ENCODE data around the gene STARD13. TPM values are rescaled to one million over a fixed set of nuclear protein-coding genes. Genes with fewer than 3 reads are reported as not detected.

The STARD13 gene
- total and polyA plus RNA-seq, 2 donors (not counting 1 experiment from before 2014, with no cell fraction given) = 0.06 to 0.22 TPM

GRCh38 chr13:33123066-33123859 lies 162.3 kb downstream of the STARD13 start:
- no peaks in the 10 kb centered on the region for H3K36me3 ChIP-seq (replicated peaks in 1 of 2; ENCODE audit: control extremely low read depth in 1 of 2, control insufficient read depth in 1 of 2, extremely low read depth in 1 of 2, insufficient read depth in 2 of 2, low read length in 1 of 2)
- H3K9ac ChIP-seq (ENCODE audit: low read length) = no peak overlapping the region
- ChIA-PET CTCF (no interaction called here), POLR2A (no interaction called here)
- H3K79me2 ChIP-seq (ENCODE audit: control insufficient read depth, insufficient read depth, low read length) = no peaks in the 10 kb centered on the region
- intact Hi-C loops (cut with micrococcal nuclease) = no loop called here
- H3K9me3 ChIP-seq (ENCODE audit: control extremely low read depth in 1 of 3, control insufficient read depth in 2 of 3, insufficient read depth in 1 of 3, low read length in 2 of 3) = no peaks in the 10 kb centered on the region
- no peaks in the 10 kb centered on the region for H3K27me3 Mint-ChIP-seq
- no peak overlapping the region for H2AFZ ChIP-seq (ENCODE audit: insufficient read depth, low read depth, low read length, poor library complexity, severe bottlenecking)
- 96% methylated on average over 4 of the region's 7 CpGs for WGBS (ENCODE audit: insufficient coverage)
- no peaks in the 10 kb centered on the region for H3K4me1 Mint-ChIP-seq
- H3K27ac ChIP-seq (ENCODE audit: low read length in 2 of 2) = no peak overlapping the region
- no peaks in the 10 kb centered on the region for H3K9me3 Mint-ChIP-seq (ENCODE audit: insufficient read depth)
- DNase-seq (no peak), ATAC-seq (ENCODE audit: low read depth) (no peak)
- no peak overlapping the region for H3K27ac Mint-ChIP-seq
- H3K4me3 Mint-ChIP-seq = no peak overlapping the region
- H3K4me2 ChIP-seq (replicated peaks; ENCODE audit: low read depth, low read length, poor library complexity, severe bottlenecking) = no peak overlapping the region
- H3K4me3 ChIP-seq (ENCODE audit: control extremely low read depth in 1 of 5, extremely low read depth in 1 of 5, insufficient read depth in 1 of 5, low read depth in 2 of 5, low read length in 4 of 5) = no peak overlapping the region
- H3K4me1 ChIP-seq (ENCODE audit: control insufficient read depth in 2 of 2, insufficient read depth in 2 of 2, low read length in 2 of 2) = no peaks in the 10 kb centered on the region
- no peaks in the 10 kb centered on the region for H3K27me3 ChIP-seq (replicated peaks in 1 of 4; ENCODE audit: control extremely low read depth in 1 of 4, control insufficient read depth in 3 of 4, insufficient read depth in 4 of 4, low read length in 3 of 4)
- H4K20me1 ChIP-seq (ENCODE audit: control insufficient read depth, insufficient read depth, low read length, poor library complexity, severe bottlenecking) = no peaks in the 10 kb centered on the region
- no peak for TF ChIP-seq EZH2 (IDR thresholded peaks at IDR 0.05; ENCODE audit: borderline replicate concordance, insufficient read depth, low read depth, low read length, poor library complexity, severe bottlenecking)
- TF ChIP-seq CTCF (IDR thresholded peaks at IDR 0.05) = no peak

DNA sequence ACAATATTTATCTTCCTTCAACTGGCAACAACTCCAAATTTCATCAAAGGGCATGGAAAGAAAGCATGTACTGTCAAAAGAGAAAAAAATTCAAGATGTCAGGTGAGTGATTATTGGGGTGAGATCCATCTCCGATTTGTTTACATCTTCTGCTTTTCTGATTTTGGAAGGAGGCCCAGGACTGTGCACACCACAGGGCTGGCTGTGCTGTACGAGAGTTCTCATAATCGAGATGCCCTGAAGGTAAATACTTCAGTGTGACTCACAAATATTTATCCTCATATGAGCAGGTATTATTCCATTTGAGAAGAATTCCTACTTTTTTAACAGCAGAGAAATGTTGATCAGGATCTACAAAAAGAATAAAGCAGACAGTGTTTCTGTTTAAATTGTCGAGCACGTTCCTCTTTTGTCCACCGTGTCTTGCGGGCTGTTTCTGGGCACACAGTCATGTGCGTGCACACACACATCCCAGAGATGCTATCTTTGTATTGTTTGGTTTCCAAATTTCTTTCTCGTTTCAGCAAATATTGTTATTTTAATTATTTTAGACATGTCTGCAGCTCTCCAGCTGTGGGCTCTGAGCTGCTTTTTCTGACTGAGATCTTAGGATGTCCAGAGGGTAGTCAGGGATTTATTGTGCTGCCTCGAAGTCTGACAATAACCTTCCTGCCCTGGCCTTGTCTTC lies 165.6 kb downstream of the STARD13 start:
- Histone ChIP-seq H3K4me1 (ENCODE audit: control insufficient read depth in 2 of 2, insufficient read depth in 2 of 2, low read length in 2 of 2) (no peaks in the 10 kb centered on the region), H3K4me3 (ENCODE audit: control extremely low read depth in 1 of 5, extremely low read depth in 1 of 5, insufficient read depth in 1 of 5, low read depth in 2 of 5, low read length in 4 of 5) (no peak overlapping the region), H2AFZ (ENCODE audit: insufficient read depth, low read depth, low read length, poor library complexity, severe bottlenecking) (no peak overlapping the region), H4K20me1 (ENCODE audit: control insufficient read depth, insufficient read depth, low read length, poor library complexity, severe bottlenecking) (no peaks in the 10 kb centered on the region), H3K27ac (ENCODE audit: low read length in 2 of 2) (no peak overlapping the region), H3K36me3 (replicated peaks in 1 of 2; ENCODE audit: control extremely low read depth in 1 of 2, control insufficient read depth in 1 of 2, extremely low read depth in 1 of 2, insufficient read depth in 2 of 2, low read length in 1 of 2) (no peaks in the 10 kb centered on the region), H3K9me3 (ENCODE audit: control extremely low read depth in 1 of 3, control insufficient read depth in 2 of 3, insufficient read depth in 1 of 3, low read length in 2 of 3) (no peaks in the 10 kb centered on the region), H3K4me2 (replicated peaks; ENCODE audit: low read depth, low read length, poor library complexity, severe bottlenecking) (no peak overlapping the region), H3K9ac (ENCODE audit: low read length) (no peak overlapping the region), H3K27me3 (replicated peaks in 1 of 4; ENCODE audit: control extremely low read depth in 1 of 4, control insufficient read depth in 3 of 4, insufficient read depth in 4 of 4, low read length in 3 of 4) (peaks cover 0 to under 1% (median 0%) of the 10 kb centered on the region in 4 experiments), H3K79me2 (ENCODE audit: control insufficient read depth, insufficient read depth, low read length) (no peaks in the 10 kb centered on the region)
- ATAC-seq (ENCODE audit: low read depth) (no peak), DNase-seq (no peak)
- Mint-ChIP-seq H3K4me3 (no peak overlapping the region), H3K27ac (no peak overlapping the region), H3K27me3 (peaks cover 12% of the 10 kb centered on the region), H3K4me1 (no peaks in the 10 kb centered on the region), H3K9me3 (ENCODE audit: insufficient read depth) (no peaks in the 10 kb centered on the region)
- WGBS (ENCODE audit: insufficient coverage) = 93% methylated on average over 5 of the region's 10 CpGs
- intact Hi-C loops (cut with micrococcal nuclease) = no loop called here
- POLR2A ChIA-PET = no interaction called here
- CTCF ChIA-PET = no interaction called here
- TF ChIP-seq CTCF (IDR thresholded peaks at IDR 0.05) = no peak
- TF ChIP-seq EZH2 (IDR thresholded peaks at IDR 0.05; ENCODE audit: borderline replicate concordance, insufficient read depth, low read depth, low read length, poor library complexity, severe bottlenecking) = no peak

Measured in B cell (primary cell).